HepG2 (cell line): ENCODE data around the gene MEAK7. TPM values are rescaled to one million over a fixed set of nuclear protein-coding genes. Genes with fewer than 3 reads are reported as not detected.

Source experiments
- AHDC1 ChIP-seq: sonication (generic); formaldehyde crosslinking; IDR thresholded peaks from 2 replicates; pipeline ENCODE4 v1.5.1; 2020; ENCODE audit warnings: mild to moderate bottlenecking, missing genetic modification reagents, borderline replicate concordance
- BRCA1 ChIP-seq: sonication (generic); formaldehyde crosslinking; IDR thresholded peaks from 2 replicates; pipeline ENCODE4 v1.4.0; 2020; ENCODE audit warnings: missing genetic modification reagents
- CTCF ChIP-seq: sonication (generic); formaldehyde crosslinking; IDR thresholded peaks from 2 replicates; pipeline ENCODE4 v1.5.0; 2020; ENCODE audit warnings: mild to moderate bottlenecking, missing genetic modification reagents, moderate library complexity
- HNF1B ChIP-seq: sonication (generic); formaldehyde crosslinking; IDR thresholded peaks from 2 replicates; pipeline ENCODE4 v1.5.1; 2020; ENCODE audit warnings: mild to moderate bottlenecking, moderate library complexity, missing genetic modification reagents
- KLF13 ChIP-seq: sonication (generic); formaldehyde crosslinking; IDR thresholded peaks from 2 replicates; pipeline ENCODE4 v1.4.0; 2020; ENCODE audit warnings: mild to moderate bottlenecking, missing genetic modification reagents
- SIX1 ChIP-seq: sonication (generic); formaldehyde crosslinking; IDR thresholded peaks from 2 replicates; pipeline ENCODE4 v1.4.0; 2020; ENCODE audit warnings: missing genetic modification reagents, borderline replicate concordance
- TEAD3 ChIP-seq: optimal IDR thresholded peaks from 2 replicates; pipeline ENCODE3; 2016; ENCODE audit warnings: borderline replicate concordance
- THAP11 ChIP-seq: IDR thresholded peaks from 2 replicates; pipeline ENCODE4 v1.6.1; 2016; ENCODE audit warnings: missing biosample characterization, missing genetic modification reagents
- ZNF274 ChIP-seq: sonication (generic); formaldehyde crosslinking; IDR thresholded peaks from 2 replicates; pipeline ENCODE4 v1.5.1; 2020; ENCODE audit warnings: mild to moderate bottlenecking, missing genetic modification reagents
- ZNF678 ChIP-seq: sonication (generic); formaldehyde crosslinking; IDR thresholded peaks from 2 replicates; pipeline ENCODE4 v1.4.0; 2020; ENCODE audit warnings: mild to moderate bottlenecking, missing genetic modification reagents
- polyA plus RNA-seq, 8 experiments: library from polyadenylated mRNA; depleted of rRNA in 3 of 8; stranded (reverse) in 7 of 8; unstranded in 1 of 8; fragments of >200 nt; fragmentation: Illumina TruSeq in 4 of 8; extraction: Trizol in 4 of 8; gene quantifications; 2 replicates each; pipeline versions ENCODE4 v1.2.1 to v1.2.3, GENCODE V29; 2011 to 2016; ENCODE audit warnings: low read depth in 4 of 8, missing spikeins in 1 of 8, mixed read lengths in 1 of 8; ENCODE audit not compliant: insufficient read depth in 1 of 8
- total RNA-seq, 5 experiments: library from RNA; depleted of rRNA; stranded (reverse); fragments of >200 nt; fragmentation: Illumina TruSeq; extraction: Trizol; gene quantifications; 2 replicates each; pipeline ENCODE4 v1.2.3, GENCODE V29; 2016; ENCODE audit warnings: low read depth in 1 of 5
- TF ChIP-seq, protein P1 (sequence below): sonication (generic); formaldehyde crosslinking; IDR thresholded peaks from 2 replicates; pipeline ENCODE4 v1.4.0; 2020; ENCODE audit warnings: missing genetic modification reagents
- TF ChIP-seq, protein P2 (sequence below): sonication (generic); formaldehyde crosslinking; IDR thresholded peaks from 2 replicates; pipeline ENCODE4 v1.5.0; 2020; ENCODE audit warnings: mild to moderate bottlenecking, low read depth, missing genetic modification reagents, borderline replicate concordance
- TF ChIP-seq, protein P3 (sequence below): sonication (generic); formaldehyde crosslinking; IDR thresholded peaks from 2 replicates; pipeline ENCODE4 v1.4.0; 2020; ENCODE audit warnings: missing genetic modification reagents

MEAK7 gene
- total and polyA plus RNA-seq, 2 of the 13 experiments (the other 11 are each of a cell fraction or from before 2014, with no cell fraction given), result 11.8 to 14.7 TPM

DNA sequence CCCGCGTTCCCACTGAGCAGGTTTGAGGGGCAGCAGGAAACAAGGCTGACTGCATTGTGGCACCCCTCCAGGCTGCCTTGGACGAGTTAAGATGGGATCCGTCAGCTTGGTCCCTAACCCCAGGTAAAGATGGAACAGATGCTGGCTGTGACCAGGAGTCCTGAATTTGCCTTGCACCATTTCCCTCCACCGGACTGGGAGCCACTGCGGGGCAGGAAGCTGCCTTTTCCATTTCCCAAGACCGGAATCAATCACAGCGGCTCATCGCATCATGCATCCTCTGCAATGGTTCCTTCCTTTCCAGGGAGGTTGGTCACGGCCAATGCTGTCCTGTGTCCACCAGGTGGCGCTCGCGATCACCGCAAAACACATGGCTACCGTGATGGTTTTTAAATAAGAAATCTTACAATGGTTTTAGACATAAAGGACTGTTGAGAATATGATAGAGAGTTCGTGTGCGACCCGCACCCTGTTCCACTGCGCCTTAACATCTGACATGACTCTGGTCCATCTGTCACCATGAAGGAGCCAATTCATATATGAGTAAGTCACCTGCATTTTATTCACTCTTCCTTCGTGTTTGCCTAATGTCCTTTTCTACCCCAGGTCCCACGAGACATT is 6.8 kb upstream of the MEAK7 start (continued):
- TF ChIP-seq CTCF (CRISPR knock-in tag), result peak; percentile 98
- TF ChIP-seq ZNF274, result no peak
- TF ChIP-seq THAP11 (CRISPR knock-in tag), result peak; percentile 47; the same call in 1 of the 2 replicates
- peak; percentile 42 for TF ChIP-seq TEAD3 (CRISPR knock-in tag)
- TF ChIP-seq, protein P1, sequence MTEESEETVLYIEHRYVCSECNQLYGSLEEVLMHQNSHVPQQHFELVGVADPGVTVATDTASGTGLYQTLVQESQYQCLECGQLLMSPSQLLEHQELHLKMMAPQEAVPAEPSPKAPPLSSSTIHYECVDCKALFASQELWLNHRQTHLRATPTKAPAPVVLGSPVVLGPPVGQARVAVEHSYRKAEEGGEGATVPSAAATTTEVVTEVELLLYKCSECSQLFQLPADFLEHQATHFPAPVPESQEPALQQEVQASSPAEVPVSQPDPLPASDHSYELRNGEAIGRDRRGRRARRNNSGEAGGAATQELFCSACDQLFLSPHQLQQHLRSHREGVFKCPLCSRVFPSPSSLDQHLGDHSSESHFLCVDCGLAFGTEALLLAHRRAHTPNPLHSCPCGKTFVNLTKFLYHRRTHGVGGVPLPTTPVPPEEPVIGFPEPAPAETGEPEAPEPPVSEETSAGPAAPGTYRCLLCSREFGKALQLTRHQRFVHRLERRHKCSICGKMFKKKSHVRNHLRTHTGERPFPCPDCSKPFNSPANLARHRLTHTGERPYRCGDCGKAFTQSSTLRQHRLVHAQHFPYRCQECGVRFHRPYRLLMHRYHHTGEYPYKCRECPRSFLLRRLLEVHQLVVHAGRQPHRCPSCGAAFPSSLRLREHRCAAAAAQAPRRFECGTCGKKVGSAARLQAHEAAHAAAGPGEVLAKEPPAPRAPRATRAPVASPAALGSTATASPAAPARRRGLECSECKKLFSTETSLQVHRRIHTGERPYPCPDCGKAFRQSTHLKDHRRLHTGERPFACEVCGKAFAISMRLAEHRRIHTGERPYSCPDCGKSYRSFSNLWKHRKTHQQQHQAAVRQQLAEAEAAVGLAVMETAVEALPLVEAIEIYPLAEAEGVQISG (CRISPR knock-in tag), result no peak
- TF ChIP-seq HNF1B (CRISPR knock-in tag), result peak; percentile 37
- no peak for TF ChIP-seq KLF13 (CRISPR knock-in tag)
- TF ChIP-seq AHDC1 (CRISPR knock-in tag), result no peak
- TF ChIP-seq SIX1 (CRISPR knock-in tag), result no peak
- TF ChIP-seq, protein P2, sequence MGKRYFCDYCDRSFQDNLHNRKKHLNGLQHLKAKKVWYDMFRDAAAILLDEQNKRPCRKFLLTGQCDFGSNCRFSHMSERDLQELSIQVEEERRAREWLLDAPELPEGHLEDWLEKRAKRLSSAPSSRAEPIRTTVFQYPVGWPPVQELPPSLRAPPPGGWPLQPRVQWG (CRISPR knock-in tag), result no peak
- TF ChIP-seq, protein P3, sequence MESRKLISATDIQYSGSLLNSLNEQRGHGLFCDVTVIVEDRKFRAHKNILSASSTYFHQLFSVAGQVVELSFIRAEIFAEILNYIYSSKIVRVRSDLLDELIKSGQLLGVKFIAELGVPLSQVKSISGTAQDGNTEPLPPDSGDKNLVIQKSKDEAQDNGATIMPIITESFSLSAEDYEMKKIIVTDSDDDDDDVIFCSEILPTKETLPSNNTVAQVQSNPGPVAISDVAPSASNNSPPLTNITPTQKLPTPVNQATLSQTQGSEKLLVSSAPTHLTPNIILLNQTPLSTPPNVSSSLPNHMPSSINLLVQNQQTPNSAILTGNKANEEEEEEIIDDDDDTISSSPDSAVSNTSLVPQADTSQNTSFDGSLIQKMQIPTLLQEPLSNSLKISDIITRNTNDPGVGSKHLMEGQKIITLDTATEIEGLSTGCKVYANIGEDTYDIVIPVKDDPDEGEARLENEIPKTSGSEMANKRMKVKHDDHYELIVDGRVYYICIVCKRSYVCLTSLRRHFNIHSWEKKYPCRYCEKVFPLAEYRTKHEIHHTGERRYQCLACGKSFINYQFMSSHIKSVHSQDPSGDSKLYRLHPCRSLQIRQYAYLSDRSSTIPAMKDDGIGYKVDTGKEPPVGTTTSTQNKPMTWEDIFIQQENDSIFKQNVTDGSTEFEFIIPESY (CRISPR knock-in tag), result 0 out of 2 replicates have a peak, but pooled peaks have one; percentile 21
- no peak for TF ChIP-seq BRCA1 (CRISPR knock-in tag)
- 0 out of 2 replicates have a peak, but pooled peaks have one; percentile 47 for TF ChIP-seq ZNF678 (CRISPR knock-in tag)
